WTC11 (cell line): ENCODE results near the gene STN1.

Experiments used
- NFE2L1 ChIP-seq: sonication (generic); formaldehyde crosslinking; IDR thresholded peaks from 2 replicates; pipeline ENCODE4 v1.8.1; 2023; ENCODE audit warnings: missing genetic modification reagents
- NR1H2 ChIP-seq: sonication (generic); formaldehyde crosslinking; IDR thresholded peaks from 2 replicates; pipeline ENCODE4 v1.9.0; 2021; ENCODE audit warnings: mild to moderate bottlenecking, moderate library complexity, missing genetic modification reagents
- PREB ChIP-seq: sonication (generic); formaldehyde crosslinking; IDR thresholded peaks from 2 replicates; pipeline ENCODE4 v1.8.1; 2022; ENCODE audit warnings: mild to moderate bottlenecking, missing genetic modification reagents, moderate library complexity, borderline replicate concordance
- SMAD3 ChIP-seq: sonication (generic); formaldehyde crosslinking; IDR thresholded peaks from 2 replicates; pipeline ENCODE4 v1.8.0; 2022; ENCODE audit warnings: missing genetic modification reagents, mild to moderate bottlenecking, borderline replicate concordance
- TCF7 ChIP-seq: sonication (generic); formaldehyde crosslinking; IDR thresholded peaks from 2 replicates; pipeline ENCODE4 v1.8.0; 2022; ENCODE audit warnings: mild to moderate bottlenecking, low read depth, missing genetic modification reagents, moderate library complexity
- ZNF138 ChIP-seq: sonication (generic); formaldehyde crosslinking; conservative IDR thresholded peaks from 2 replicates; pipeline ENCODE4 v1.8.1; 2022; ENCODE audit warnings: mild to moderate bottlenecking, moderate library complexity, missing genetic modification reagents
- ZNF396 ChIP-seq: fragments of 250-450 bp; sonication (Bioruptor Pico); IDR thresholded peaks from 2 replicates; pipeline ENCODE4 v1.8.0; 2021; ENCODE audit warnings: mild to moderate bottlenecking, moderate library complexity, borderline replicate concordance

GRCh38 chr10:103936022-103936421, 18.0 kb upstream of the STN1 start:
- no peak for TF ChIP-seq ZNF138 (CRISPR knock-in tag)
- no peak for TF ChIP-seq PREB (CRISPR knock-in tag)
- no peak for TF ChIP-seq NFE2L1 (CRISPR knock-in tag)
- no peak for TF ChIP-seq NR1H2 (CRISPR knock-in tag)
- TF ChIP-seq TCF7 (CRISPR knock-in tag), result no peak
- no peak for TF ChIP-seq SMAD3
- TF ChIP-seq ZNF396 (CRISPR knock-in tag), result no peak
